Esophagus (tissue), 2 donors: Measurements from ENCODE around the gene IGSF9. TPM values are rescaled to one million over a fixed set of nuclear protein-coding genes. Genes with fewer than 3 reads are reported as not detected.

ENCODE experiments used
- H3K27ac ChIP-seq, 2 donors: one replicate each; pipeline ENCODE4 v1.5.1; 2013; ENCODE audit warnings: low read depth in 2 of 2, mild to moderate bottlenecking in 2 of 2, inconsistent platforms in 1 of 2, low read length in 1 of 2, moderate library complexity in 1 of 2
- H3K27me3 ChIP-seq, 2 donors: one replicate each; pipeline ENCODE4 v1.6.1; 2013; ENCODE audit warnings: low read length in 2 of 2, control low read depth in 1 of 2, mild to moderate bottlenecking in 1 of 2; ENCODE audit not compliant: insufficient read depth in 2 of 2, control insufficient read depth in 1 of 2
- H3K36me3 ChIP-seq, 2 donors: one replicate each; pipeline ENCODE4 v1.6.1; 2013; ENCODE audit warnings: low read length in 1 of 2; ENCODE audit not compliant: control insufficient read depth in 2 of 2, insufficient read depth in 2 of 2
- H3K4me1 ChIP-seq, 2 donors: one replicate each; pipeline ENCODE4 v1.6.1; 2013; ENCODE audit warnings: low read length in 1 of 2; ENCODE audit not compliant: control insufficient read depth in 2 of 2, insufficient read depth in 2 of 2
- H3K4me3 ChIP-seq, 2 donors: one replicate each; pipeline ENCODE4 v1.5.1; 2013; ENCODE audit warnings: low read length in 2 of 2, mild to moderate bottlenecking in 2 of 2, low read depth in 1 of 2, moderate library complexity in 1 of 2
- H3K9me3 ChIP-seq, 2 donors: one replicate each; pipeline ENCODE4 v1.6.1; 2013; ENCODE audit warnings: mild to moderate bottlenecking in 2 of 2, low read depth in 1 of 2, low read length in 1 of 2, moderate library complexity in 1 of 2; ENCODE audit not compliant: control insufficient read depth in 2 of 2, insufficient read depth in 1 of 2
- WGBS, 2 donors: extraction: QIAGEN DNeasy Blood & Tissue Kit; methylation state at CpG; one replicate each; pipeline ENCODE4 v1.1.7; 2013; 5-methylcytosine and 5-hydroxymethylcytosine counted together
- polyA plus RNA-seq, 2 donors: library from polyadenylated mRNA; stranded (reverse); fragments of 200-250 nt; gene quantifications; one replicate each; pipeline ENCODE4 v1.2.3, GENCODE V29; 2013
- donor health status: healthy with polysubstance abuse.
- donor health status: Bipolar disorder and iron deficiency.

The IGSF9 gene
- polyA plus RNA-seq, 2 donors: 7.4 to 16.1 TPM

GRCh38 chr1:159892944-159893343 lies 52.5 kb downstream of the IGSF9 start:
- Histone ChIP-seq H3K4me1 (peaks cover 3 to 6% of the 10 kb centered on the region in 2 donors), H3K9me3 (no peaks in the 10 kb centered on the region), H3K27me3 (no peaks in the 10 kb centered on the region), H3K27ac (no peak overlapping the region), H3K4me3 (no peak overlapping the region), H3K36me3 (no peaks in the 10 kb centered on the region)
- 51 to 68% methylated on average over 5 of the region's 5 CpGs for WGBS, 2 donors

- H3K27me3 ChIP-seq: no peaks in the 10 kb centered on the region
- 43 to 48% methylated on average over 7 of the region's 7 CpGs for WGBS, 2 donors
Measured at GRCh38 chr1:159891275-159892157, 53.9 kb downstream of the IGSF9 start.

DNA sequence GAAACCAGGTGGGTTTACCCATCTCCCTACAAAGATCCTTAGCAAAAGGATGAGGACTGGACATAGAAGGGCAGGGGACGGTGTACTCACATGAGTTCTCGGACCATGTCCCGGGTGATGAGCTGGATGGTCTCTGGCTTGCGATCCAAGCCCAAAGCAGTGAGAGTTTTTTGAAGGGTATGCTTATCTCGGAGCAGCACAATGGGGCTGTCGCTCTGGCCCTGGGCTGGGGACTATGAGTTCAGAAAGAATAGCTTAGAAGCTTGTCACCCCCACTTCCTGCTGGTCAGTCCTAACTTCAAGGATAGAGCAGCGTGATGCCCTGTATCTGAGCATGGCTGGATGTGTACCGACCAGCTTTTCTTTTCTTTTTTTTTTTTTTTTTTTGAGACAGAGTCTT lies 55.0 kb downstream of the IGSF9 start:
- Histone ChIP-seq H3K36me3 (no peaks in the 10 kb centered on the region), H3K27ac (no peak overlapping the region), H3K9me3 (no peaks in the 10 kb centered on the region), H3K4me1 (peaks cover 0 to 6% of the 10 kb centered on the region in 2 donors), H3K4me3 (no peak overlapping the region), H3K27me3 (no peaks in the 10 kb centered on the region)
- 83 to 86% methylated on average over 8 of the region's 8 CpGs for WGBS, 2 donors

More at GRCh38 chr1:159891275-159892157, 53.9 kb downstream of the IGSF9 start:
- Histone ChIP-seq H3K4me1 (peaks cover 3 to 6% of the 10 kb centered on the region in 2 donors), H3K36me3 (no peaks in the 10 kb centered on the region), H3K9me3 (no peaks in the 10 kb centered on the region), H3K27ac (no peak overlapping the region), H3K4me3 (no peak overlapping the region)

- WGBS, 2 donors: 15 to 24% methylated on average over 2 of the region's 2 CpGs
- H3K9me3 ChIP-seq: no peaks in the 10 kb centered on the region
- H3K36me3 ChIP-seq: no peaks in the 10 kb centered on the region
- peak overlapping the region; percentile 16 to 73 for H3K27ac ChIP-seq
- no peaks in the 10 kb centered on the region for H3K27me3 ChIP-seq
- H3K4me1 ChIP-seq: peaks cover 0 to 6% of the 10 kb centered on the region in 2 donors
- no peak overlapping the region for H3K4me3 ChIP-seq
Measured at GRCh38 chr1:159889821-159890252, 55.6 kb downstream of the IGSF9 start.

GRCh38 chr1:159889202-159889601 lies 56.2 kb downstream of the IGSF9 start:
- H3K27ac ChIP-seq: peak overlapping the region in 1 of 2 donors; percentile 73
- H3K27me3 ChIP-seq: no peaks in the 10 kb centered on the region
- no peaks in the 10 kb centered on the region for H3K9me3 ChIP-seq
- WGBS, 2 donors: 91 to 94% methylated on average over 4 of the region's 4 CpGs
- H3K4me3 ChIP-seq: no peak overlapping the region
- H3K4me1 ChIP-seq: peaks cover 0 to 6% of the 10 kb centered on the region in 2 donors
- no peaks in the 10 kb centered on the region for H3K36me3 ChIP-seq

- Histone ChIP-seq H3K4me1 (peaks cover 0 to 6% of the 10 kb centered on the region in 2 donors), H3K9me3 (no peaks in the 10 kb centered on the region), H3K27me3 (no peaks in the 10 kb centered on the region), H3K36me3 (no peaks in the 10 kb centered on the region), H3K4me3 (no peak overlapping the region), H3K27ac (no peak overlapping the region)
- 81 to 82% methylated on average over 8 of the region's 8 CpGs for WGBS, 2 donors
Measured at GRCh38 chr1:159884296-159884695, 61.1 kb downstream of the IGSF9 start.

- Histone ChIP-seq H3K36me3 (no peaks in the 10 kb centered on the region), H3K4me1 (peaks cover 0 to 6% of the 10 kb centered on the region in 2 donors), H3K27me3 (no peaks in the 10 kb centered on the region), H3K4me3 (no peak overlapping the region), H3K27ac (no peak overlapping the region), H3K9me3 (no peaks in the 10 kb centered on the region)
- 73 to 79% methylated on average over 4 of the region's 4 CpGs for WGBS, 2 donors
Measured at GRCh38 chr1:159883134-159883533, 62.3 kb downstream of the IGSF9 start.

- 73 to 80% methylated on average over 2 of the region's 2 CpGs for WGBS, 2 donors
- H3K4me3 ChIP-seq: no peak overlapping the region
- H3K4me1 ChIP-seq: peaks cover 0 to 6% of the 10 kb centered on the region in 2 donors
- peak overlapping the region; percentile 34 to 71 for H3K27ac ChIP-seq
- no peaks in the 10 kb centered on the region for H3K9me3 ChIP-seq
- no peaks in the 10 kb centered on the region for H3K36me3 ChIP-seq
- no peaks in the 10 kb centered on the region for H3K27me3 ChIP-seq
Measured at GRCh38 chr1:159882527-159882862, 62.9 kb downstream of the IGSF9 start.

- Histone ChIP-seq H3K4me3 (no peak overlapping the region), H3K9me3 (no peaks in the 10 kb centered on the region), H3K27me3 (no peaks in the 10 kb centered on the region), H3K36me3 (no peaks in the 10 kb centered on the region), H3K4me1 (peaks cover 0 to 6% of the 10 kb centered on the region in 2 donors), H3K27ac (peak overlapping the region; percentile 68 to 71)
- WGBS, 2 donors: 47 to 67% methylated on average over 6 of the region's 6 CpGs
Measured at GRCh38 chr1:159881622-159882526, 63.5 kb downstream of the IGSF9 start.
